Brain microvascular endothelial cell (primary cell): ENCODE data around the gene INPP1.

ENCODE experiments used
- DNase-seq: peaks from one replicate; pipeline ENCODE4 v3.0.0-alpha.2; 2020
- H3K27ac ChIP-seq: fragments of 250-450 bp; sonication (Bioruptor Pico); 2 replicates; pipeline ENCODE4 v1.5.1; 2020; ENCODE audit warnings: mild to moderate bottlenecking, moderate library complexity
- H3K27me3 ChIP-seq: fragments of 250-450 bp; sonication (Bioruptor Pico); replicated peaks from 2 replicates; pipeline ENCODE4 v1.5.1; 2020; ENCODE audit warnings: mild to moderate bottlenecking
- H3K36me3 ChIP-seq: fragments of 250-450 bp; sonication (Bioruptor Pico); replicated peaks from 2 replicates; pipeline ENCODE4 v1.5.1; 2020; ENCODE audit warnings: mild to moderate bottlenecking
- H3K4me3 ChIP-seq: 2 replicates; pipeline ENCODE4 v1.5.1; 2011; ENCODE audit warnings: low read depth, mild to moderate bottlenecking, control low read depth, low read length, moderate library complexity
- CTCF ChIP-seq: IDR thresholded peaks from 2 replicates; pipeline ENCODE4 v1.5.1; 2011; ENCODE audit warnings: low read depth, mild to moderate bottlenecking, moderate library complexity, low read length, control low read depth, inconsistent platforms; ENCODE audit errors: missing control alignments
- in situ Hi-C: cut with HindIII; loops from 2 replicates; pipeline ENCODE4 v1.10.0; 2017; ENCODE audit warnings: low sequenced_read_pairs, low pct_ligation_motif_present

Gene INPP1

GRCh38 chr2:190367091-190367490 lies 23.7 kb downstream of the INPP1 start:
- Histone ChIP-seq H3K4me3 (no peak overlapping the region), H3K36me3 (no peaks in the 10 kb centered on the region), H3K27ac (no peak overlapping the region), H3K27me3 (no peaks in the 10 kb centered on the region)
- in situ Hi-C loops, result no loop called here
- TF ChIP-seq CTCF, result no peak
- DNase-seq, result no peak

- TF ChIP-seq CTCF, result no peak
- H3K27ac ChIP-seq, result no peak overlapping the region
- DNase-seq, result no peak
- H3K27me3 ChIP-seq, result no peaks in the 10 kb centered on the region
- no peaks in the 10 kb centered on the region for H3K36me3 ChIP-seq
- in situ Hi-C loops, result no loop called here
- H3K4me3 ChIP-seq, result no peak overlapping the region
Observed at GRCh38 chr2:190369635-190370034, 26.2 kb downstream of the INPP1 start.

GRCh38 chr2:190376083-190376482 lies 32.7 kb downstream of the INPP1 start:
- in situ Hi-C loops, result no loop called here
- DNase-seq, result no peak
- no peaks in the 10 kb centered on the region for H3K27me3 ChIP-seq
- TF ChIP-seq CTCF, result no peak
- no peak overlapping the region for H3K4me3 ChIP-seq
- H3K27ac ChIP-seq, result no peak overlapping the region
- no peaks in the 10 kb centered on the region for H3K36me3 ChIP-seq

GRCh38 chr2:190376591-190377245 lies 33.3 kb downstream of the INPP1 start:
- no peak for TF ChIP-seq CTCF
- Histone ChIP-seq H3K4me3 (no peak overlapping the region), H3K27ac (no peak overlapping the region), H3K36me3 (no peaks in the 10 kb centered on the region), H3K27me3 (no peaks in the 10 kb centered on the region)
- in situ Hi-C loops, result no loop called here
- DNase-seq, result no peak

- TF ChIP-seq CTCF, result no peak
- no peak overlapping the region for H3K4me3 ChIP-seq
- H3K27ac ChIP-seq, result no peak overlapping the region
- no peaks in the 10 kb centered on the region for H3K27me3 ChIP-seq
- no peak for DNase-seq
- in situ Hi-C loops, result no loop called here
- H3K36me3 ChIP-seq, result no peaks in the 10 kb centered on the region
Observed at GRCh38 chr2:190378880-190379237, 35.5 kb downstream of the INPP1 start.
